Effector memory CD4-positive, alpha-beta T cell (primary cell): ENCODE data around the gene ZNF668.

Experiments
- DNase-seq, 3 donors: peaks; one replicate each; pipeline ENCODE4 v3.0.0-alpha.2; 2020
- H3K27ac ChIP-seq: 2 replicates; pipeline ENCODE4 v1.7.0; 2013; ENCODE audit warnings: mild to moderate bottlenecking, low read length, moderate library complexity; ENCODE audit not compliant: insufficient read depth, poor library complexity, severe bottlenecking
- H3K27me3 ChIP-seq: replicated peaks from 2 replicates; pipeline ENCODE4 v1.7.0; 2013; ENCODE audit warnings: mild to moderate bottlenecking, low read length; ENCODE audit not compliant: insufficient read depth, control insufficient read depth, poor library complexity, severe bottlenecking
- H3K36me3 ChIP-seq: 2 replicates; pipeline ENCODE4 v1.7.0; 2013; ENCODE audit warnings: mild to moderate bottlenecking, low read length, moderate library complexity; ENCODE audit not compliant: control insufficient read depth, insufficient read depth
- H3K4me1 ChIP-seq: 2 replicates; pipeline ENCODE4 v1.7.0; 2013; ENCODE audit warnings: low read length, mild to moderate bottlenecking; ENCODE audit not compliant: control insufficient read depth, insufficient read depth, poor library complexity, severe bottlenecking
- H3K4me3 ChIP-seq: 2 replicates; pipeline ENCODE4 v1.7.0; 2013; ENCODE audit warnings: low read length, low read depth, mild to moderate bottlenecking; ENCODE audit not compliant: insufficient read depth, poor library complexity, severe bottlenecking
- H3K9me3 ChIP-seq: 2 replicates; pipeline ENCODE4 v1.7.0; 2013; ENCODE audit warnings: mild to moderate bottlenecking, low read length, moderate library complexity; ENCODE audit not compliant: control insufficient read depth
- total RNA-seq, 3 donors: gene quantifications; one replicate each; lab custom pipeline; 2026; lab: John Stamatoyannopoulos, UW

ZNF668 gene
- total RNA-seq = 10.5 to 14.3 (median 11.5) reads per million in 3 donors

DNA sequence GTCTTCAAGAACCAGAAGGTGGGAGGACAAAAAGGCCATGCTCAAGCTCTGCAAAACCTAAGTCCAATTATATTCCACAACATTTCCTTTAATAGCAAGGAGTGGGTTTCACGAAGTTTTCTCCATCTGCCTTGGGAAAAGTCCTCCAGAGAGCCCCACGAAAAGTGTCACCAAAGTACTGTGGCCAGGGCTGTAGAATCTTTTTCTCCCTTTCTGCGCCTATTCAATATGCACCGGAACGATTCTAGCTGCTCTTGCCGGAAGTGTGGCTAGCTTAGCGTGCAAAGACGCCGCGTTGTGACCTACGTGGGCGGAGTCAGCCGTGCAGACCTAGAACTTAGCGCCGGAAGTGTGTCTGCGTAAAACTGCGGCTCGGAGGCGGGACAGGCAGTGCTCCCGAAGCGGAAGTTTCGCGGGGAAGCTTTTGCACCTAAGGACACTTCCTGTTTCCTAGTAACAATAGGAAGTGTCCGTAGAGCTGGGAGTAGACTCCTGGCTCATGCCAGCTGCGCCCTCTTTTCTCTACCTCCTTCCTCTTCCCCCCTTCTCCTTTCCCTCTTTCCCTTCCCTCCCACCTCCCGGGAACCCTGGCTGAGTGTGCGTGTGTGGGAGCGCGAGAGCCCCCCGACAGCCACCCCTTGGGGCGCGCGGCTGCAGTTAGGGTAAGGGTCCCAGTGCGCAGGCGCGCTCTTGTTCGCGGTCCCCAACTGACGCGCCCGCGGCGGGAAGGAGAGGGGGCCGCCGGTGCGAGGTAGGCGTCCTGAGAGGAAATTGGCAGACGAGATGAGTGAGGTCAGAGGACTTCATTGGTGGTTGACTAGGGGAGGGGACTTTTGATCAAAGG is at the start of gene ZNF668, which contains the start of gene ZNF646:
Gene ZNF668, minus strand, starts transcription at position 271 of the 844 bp plus-strand sequence. CDS start 9,781 bp downstream, outside the sequence.
Gene ZNF646, plus strand, starts transcription at position 453 of the 844 bp plus-strand sequence. CDS start 1,903 bp downstream, outside the sequence.
- peak; percentile 96 to 98 (median 97) for DNase-seq
- Histone ChIP-seq H3K9me3 (no peaks in the 10 kb centered on the region), H3K4me1 (peaks cover 20% of the 10 kb centered on the region), H3K36me3 (peaks cover 32% of the 10 kb centered on the region), H3K4me3 (peak within 1 kb of the TSS; percentile 91), H3K27ac (peak within 1 kb of the TSS; percentile 92), H3K27me3 (no peaks in the 10 kb centered on the region)

GRCh38 chr16:31120129-31120528 is 46.1 kb upstream of the ZNF668 start:
- Histone ChIP-seq H3K36me3 (peaks cover 27% of the 10 kb centered on the region), H3K27me3 (no peaks in the 10 kb centered on the region), H3K9me3 (no peaks in the 10 kb centered on the region), H3K27ac (no peak overlapping the region), H3K4me3 (no peak overlapping the region), H3K4me1 (peaks cover 5% of the 10 kb centered on the region)
- no peak for DNase-seq

DNA sequence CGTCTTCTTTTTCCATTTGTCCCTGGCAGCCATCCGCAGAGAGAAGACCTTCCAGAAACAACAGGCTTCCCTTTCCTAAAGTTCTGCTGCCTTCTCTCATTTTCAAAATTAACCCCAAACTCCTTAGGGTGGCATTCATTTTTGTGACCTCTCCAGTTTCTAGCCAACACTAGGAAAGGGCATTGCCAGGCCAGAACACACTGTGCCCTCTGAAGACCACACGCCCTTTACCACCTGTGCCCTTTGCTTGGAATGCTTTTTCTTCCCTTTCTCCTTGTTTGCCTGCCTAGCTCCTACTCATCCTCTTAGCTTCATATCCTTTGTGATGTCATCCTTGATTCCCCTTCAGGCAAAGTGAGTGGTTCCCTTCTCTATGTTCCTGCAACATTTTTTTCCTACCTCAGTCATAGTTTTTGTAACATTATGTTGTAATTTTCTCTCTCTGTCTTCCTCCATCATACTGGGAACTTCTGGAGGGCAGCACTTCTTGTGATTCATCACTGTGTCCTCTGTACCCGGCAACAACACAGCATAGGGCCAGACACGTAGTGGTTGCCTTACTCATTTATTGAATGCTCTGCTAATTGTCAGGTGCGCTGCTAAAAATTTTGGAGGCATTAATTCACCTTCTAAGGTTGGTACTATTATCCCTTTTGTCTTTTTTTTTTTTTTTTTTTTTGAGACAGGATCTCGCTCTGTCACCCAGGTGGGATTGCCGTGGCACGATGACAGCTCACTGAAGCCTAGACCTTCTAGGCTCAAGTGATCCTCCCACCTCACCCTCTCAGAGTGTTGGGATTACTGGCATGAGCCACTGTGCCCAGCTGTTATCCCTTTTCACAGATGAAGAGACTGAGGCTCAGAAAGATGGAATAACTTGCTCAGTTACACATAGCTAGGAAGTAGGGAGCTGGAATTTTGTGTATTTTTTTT is 44.4 kb upstream of the ZNF668 start:
- H3K9me3 ChIP-seq = no peaks in the 10 kb centered on the region
- peaks cover 23% of the 10 kb centered on the region for H3K36me3 ChIP-seq
- H3K4me3 ChIP-seq = peak overlapping the region; percentile 62
- peaks cover 5% of the 10 kb centered on the region for H3K4me1 ChIP-seq
- DNase-seq = no peak
- no peaks in the 10 kb centered on the region for H3K27me3 ChIP-seq
- peak overlapping the region; percentile 90 for H3K27ac ChIP-seq

GRCh38 chr16:31117384-31118222 is 43.6 kb upstream of the ZNF668 start, which contains the start of gene KAT8:
Gene KAT8 (plus strand): TSS chr16:31117664. CDS start chr16:31117682, 18 bp downstream.
- H3K4me1 ChIP-seq = peaks cover 5% of the 10 kb centered on the region
- peaks cover 23% of the 10 kb centered on the region for H3K36me3 ChIP-seq
- DNase-seq = peak; percentile 94 to 97 (median 96)
- no peaks in the 10 kb centered on the region for H3K9me3 ChIP-seq
- peak within 1 kb of the TSS; percentile 90 for H3K27ac ChIP-seq
- H3K27me3 ChIP-seq = no peaks in the 10 kb centered on the region
- H3K4me3 ChIP-seq = peak within 1 kb of the TSS; percentile 62

- Histone ChIP-seq H3K27ac (no peak overlapping the region), H3K9me3 (no peaks in the 10 kb centered on the region), H3K36me3 (peaks cover 20% of the 10 kb centered on the region), H3K27me3 (no peaks in the 10 kb centered on the region), H3K4me1 (peaks cover 5% of the 10 kb centered on the region), H3K4me3 (no peak overlapping the region)
- DNase-seq = no peak
Measured at GRCh38 chr16:31114468-31114867, 40.4 kb upstream of the ZNF668 start.

DNA sequence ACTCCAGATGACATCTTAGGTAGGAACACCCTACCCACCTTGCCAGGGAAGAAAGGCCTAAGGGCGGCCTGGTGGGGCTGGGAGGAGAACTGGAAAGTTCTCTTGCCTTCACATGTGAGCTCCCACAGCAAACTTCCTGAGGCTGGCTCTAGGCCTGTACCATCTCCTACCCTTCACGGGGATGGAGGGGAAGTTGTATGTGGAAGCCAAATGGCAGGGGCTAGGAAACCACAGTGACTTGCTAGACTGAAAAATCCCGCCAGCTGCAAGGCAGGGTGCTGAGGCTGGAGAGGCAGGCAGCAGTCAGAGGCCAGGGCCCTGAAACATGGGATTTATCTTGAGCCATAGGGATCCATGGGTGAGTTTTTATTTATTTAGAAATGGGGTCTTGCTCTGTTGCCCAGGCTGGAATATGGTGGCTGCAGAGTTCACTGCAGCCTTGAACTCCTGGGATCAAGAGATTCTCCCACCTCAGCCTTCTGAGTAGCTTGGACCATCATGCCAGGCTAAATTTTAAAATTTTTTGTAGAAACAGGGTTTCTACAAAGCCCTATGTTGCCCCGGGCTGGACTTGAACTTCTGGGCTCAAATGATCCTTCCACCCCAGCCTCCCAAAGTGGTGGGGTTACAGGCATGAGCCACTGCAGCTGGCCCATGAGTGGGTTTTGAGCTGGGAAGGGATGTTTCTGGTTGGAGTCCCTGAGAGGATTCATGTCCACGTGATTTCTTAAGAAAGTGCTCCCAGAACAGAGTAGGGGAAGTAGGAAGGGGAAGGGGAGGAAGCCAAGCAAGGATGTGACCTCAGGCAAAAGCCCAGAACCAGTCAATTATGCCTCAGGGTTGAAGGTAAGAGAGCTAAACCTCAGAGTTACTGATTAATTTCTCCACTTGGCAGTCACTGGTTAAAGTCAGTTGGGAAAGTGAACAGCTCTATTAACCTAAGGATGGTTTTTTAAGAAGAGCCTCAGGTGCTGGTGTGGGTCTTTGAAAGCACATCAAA is 39.4 kb upstream of the ZNF668 start:
- peaks cover 9% of the 10 kb centered on the region for H3K4me1 ChIP-seq
- no peak for DNase-seq
- no peaks in the 10 kb centered on the region for H3K27me3 ChIP-seq
- no peak overlapping the region for H3K4me3 ChIP-seq
- peaks cover 21% of the 10 kb centered on the region for H3K36me3 ChIP-seq
- no peak overlapping the region for H3K27ac ChIP-seq
- no peaks in the 10 kb centered on the region for H3K9me3 ChIP-seq

DNA sequence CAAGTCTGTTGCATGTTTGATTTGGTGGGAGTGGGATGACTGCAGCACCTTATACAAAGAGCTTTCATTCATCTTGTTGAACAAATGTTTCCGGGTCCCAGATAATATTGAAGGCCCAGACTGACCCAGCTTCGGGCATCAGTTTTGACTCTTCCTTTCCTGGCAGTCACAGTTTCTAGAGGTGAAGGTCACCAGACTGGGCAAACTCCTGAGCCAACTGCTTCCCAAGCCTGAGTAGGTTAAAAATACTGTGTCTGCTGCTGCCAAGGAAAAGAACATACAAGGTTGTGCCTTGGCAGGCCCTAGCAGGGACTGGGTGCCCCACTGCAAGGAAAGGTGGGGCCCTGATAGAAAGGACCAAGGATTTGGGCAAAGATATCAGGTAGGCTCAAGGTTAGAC is 38.7 kb upstream of the ZNF668 start:
- H3K36me3 ChIP-seq = peaks cover 21% of the 10 kb centered on the region
- H3K9me3 ChIP-seq = no peaks in the 10 kb centered on the region
- H3K27me3 ChIP-seq = no peaks in the 10 kb centered on the region
- H3K4me1 ChIP-seq = peaks cover 7% of the 10 kb centered on the region
- no peak for DNase-seq
- H3K4me3 ChIP-seq = no peak overlapping the region
- H3K27ac ChIP-seq = no peak overlapping the region

GRCh38 chr16:31111881-31112466 is 37.9 kb upstream of the ZNF668 start:
- Histone ChIP-seq H3K9me3 (no peaks in the 10 kb centered on the region), H3K36me3 (peaks cover 21% of the 10 kb centered on the region), H3K27me3 (no peaks in the 10 kb centered on the region), H3K4me3 (no peak overlapping the region), H3K27ac (no peak overlapping the region), H3K4me1 (peaks cover 7% of the 10 kb centered on the region)
- no peak for DNase-seq
